ENCODE data around the gene SLC39A11. TPM values are rescaled to one million over a fixed set of nuclear protein-coding genes. Genes with fewer than 3 reads are reported as not detected.
"Not testable (repeated sequence)": the region's sequence is repeated elsewhere in the genome, so short reads cannot be mapped to it uniquely, and the experiment has no call there.

Gene SLC39A11
- total and polyA plus RNA-seq, 2 donors (not counting 1 experiment from before 2014, with no cell fraction given) = 12.7 to 27.4 TPM

- Histone ChIP-seq H4K20me1 (ENCODE audit: control insufficient read depth, extremely low read depth, insufficient read depth, low read length) (no peaks in the 10 kb centered on the region), H3K4me1 (ENCODE audit: control insufficient read depth, extremely low read depth, insufficient read depth, low read length) (no peaks in the 10 kb centered on the region), H3K4me2 (ENCODE audit: extremely low read depth, insufficient read depth, low read length) (no peak overlapping the region), H3K9ac (ENCODE audit: insufficient read depth, low read length) (no peak overlapping the region), H3K79me2 (ENCODE audit: control insufficient read depth, insufficient read depth, low read length) (no peaks in the 10 kb centered on the region), H3K27ac (ENCODE audit: insufficient read depth, low read length) (no peak overlapping the region), H2AFZ (ENCODE audit: low read length) (no peak overlapping the region), H3K27me3 (ENCODE audit: control insufficient read depth, insufficient read depth, low read length) (no peaks in the 10 kb centered on the region), H3K36me3 (ENCODE audit: control insufficient read depth, insufficient read depth, low read length) (no peaks in the 10 kb centered on the region), H3K4me3 (replicated peaks in 1 of 4; ENCODE audit: control extremely low read depth in 1 of 4, insufficient read depth in 1 of 4, low read depth in 3 of 4, low read length in 4 of 4) (no peak overlapping the region), H3K9me3 (ENCODE audit: control insufficient read depth, insufficient read depth, low read depth, low read length) (no peaks in the 10 kb centered on the region)
- DNase-seq (ENCODE audit: low read depth in 2 of 2) = no peak
- TF ChIP-seq CTCF (conservative IDR thresholded peaks at IDR 0.05 in 1 of 2, IDR thresholded peaks at IDR 0.05 in 1 of 2; ENCODE audit: low read depth in 1 of 2, low read length in 2 of 2) = no peak
Measured at GRCh38 chr17:72782985-72783701, 309.3 kb downstream of the SLC39A11 start.

- not testable (repeated sequence) for H3K79me2 ChIP-seq (ENCODE audit: control insufficient read depth, insufficient read depth, low read length); H3K27ac ChIP-seq (ENCODE audit: insufficient read depth, low read length); H3K4me2 ChIP-seq (ENCODE audit: extremely low read depth, insufficient read depth, low read length); DNase-seq (ENCODE audit: low read depth in 2 of 2); H3K36me3 ChIP-seq (ENCODE audit: control insufficient read depth, insufficient read depth, low read length); H3K9ac ChIP-seq (ENCODE audit: insufficient read depth, low read length); H3K4me3 ChIP-seq (replicated peaks in 1 of 4; ENCODE audit: control extremely low read depth in 1 of 4, insufficient read depth in 1 of 4, low read depth in 3 of 4, low read length in 4 of 4); H2AFZ ChIP-seq (ENCODE audit: low read length); H3K4me1 ChIP-seq (ENCODE audit: control insufficient read depth, extremely low read depth, insufficient read depth, low read length); H3K9me3 ChIP-seq (ENCODE audit: control insufficient read depth, insufficient read depth, low read depth, low read length); H4K20me1 ChIP-seq (ENCODE audit: control insufficient read depth, extremely low read depth, insufficient read depth, low read length); H3K27me3 ChIP-seq (ENCODE audit: control insufficient read depth, insufficient read depth, low read length)
Measured at GRCh38 chr17:72782437-72782836, 310.1 kb downstream of the SLC39A11 start.

- Histone ChIP-seq H3K4me3 (replicated peaks in 1 of 4; ENCODE audit: control extremely low read depth in 1 of 4, insufficient read depth in 1 of 4, low read depth in 3 of 4, low read length in 4 of 4) (no peak overlapping the region), H3K4me1 (ENCODE audit: control insufficient read depth, extremely low read depth, insufficient read depth, low read length) (no peaks in the 10 kb centered on the region), H3K4me2 (ENCODE audit: extremely low read depth, insufficient read depth, low read length) (no peak overlapping the region), H2AFZ (ENCODE audit: low read length) (no peak overlapping the region), H4K20me1 (ENCODE audit: control insufficient read depth, extremely low read depth, insufficient read depth, low read length) (no peaks in the 10 kb centered on the region), H3K36me3 (ENCODE audit: control insufficient read depth, insufficient read depth, low read length) (no peaks in the 10 kb centered on the region), H3K9me3 (ENCODE audit: control insufficient read depth, insufficient read depth, low read depth, low read length) (no peaks in the 10 kb centered on the region), H3K9ac (ENCODE audit: insufficient read depth, low read length) (no peak overlapping the region), H3K79me2 (ENCODE audit: control insufficient read depth, insufficient read depth, low read length) (no peaks in the 10 kb centered on the region), H3K27ac (ENCODE audit: insufficient read depth, low read length) (no peak overlapping the region), H3K27me3 (ENCODE audit: control insufficient read depth, insufficient read depth, low read length) (no peaks in the 10 kb centered on the region)
- no peak for DNase-seq (ENCODE audit: low read depth in 2 of 2)
- TF ChIP-seq CTCF (conservative IDR thresholded peaks at IDR 0.05 in 1 of 2, IDR thresholded peaks at IDR 0.05 in 1 of 2; ENCODE audit: low read depth in 1 of 2, low read length in 2 of 2) (no peak), EZH2 (IDR thresholded peaks at IDR 0.05; ENCODE audit: low read length, missing control alignments) (no peak)
Measured at GRCh38 chr17:72778169-72779151, 314.0 kb downstream of the SLC39A11 start.

All from fibroblast of lung (primary cell).